ENCODE data around the gene AJUBA. TPM values are rescaled to one million over a fixed set of nuclear protein-coding genes. Genes with fewer than 3 reads are reported as not detected.
"Not testable (repeated sequence)": the region's sequence is repeated elsewhere in the genome, so short reads cannot be mapped to it uniquely, and the experiment has no call there.

AJUBA gene
- total RNA-seq, 1 donor from 2014 or later = 24.8 TPM

GRCh38 chr14:22966783-22967269 is 15.5 kb downstream of the AJUBA start:
- intact Hi-C loops (cut with DNase I) = no loop called here
- no peak for DNase-seq (ENCODE audit: low spot score)
- no peak for ATAC-seq

GRCh38 chr14:22965916-22966782 is 16.2 kb downstream of the AJUBA start:
- ATAC-seq; DNase-seq (ENCODE audit: low spot score); intact Hi-C loops (cut with DNase I): not testable (repeated sequence)

- no peak for ATAC-seq
- no peak for DNase-seq (ENCODE audit: low spot score)
- intact Hi-C loops (cut with DNase I) = loop anchor here (5.0 kb wide), 1 partner anchor 1450 kb away; no protein-coding TSS in a partner anchor
Measured at GRCh38 chr14:22962061-22962676, 20.2 kb downstream of the AJUBA start.

GRCh38 chr14:22955702-22956569 is 26.4 kb downstream of the AJUBA start:
- no peak for DNase-seq (ENCODE audit: low spot score)
- no peak for ATAC-seq
- intact Hi-C loops (cut with DNase I) = no loop called here

- ATAC-seq (no peak), DNase-seq (ENCODE audit: low spot score) (no peak)
- intact Hi-C loops (cut with DNase I) = no loop called here
Measured at GRCh38 chr14:22952418-22952817, 29.9 kb downstream of the AJUBA start.

GRCh38 chr14:22951795-22952194 is 30.6 kb downstream of the AJUBA start:
- DNase-seq (ENCODE audit: low spot score); ATAC-seq; intact Hi-C loops (cut with DNase I): not testable (repeated sequence)

- no peak for ATAC-seq
Measured at GRCh38 chr14:22945642-22946041, 36.7 kb downstream of the AJUBA start.

GRCh38 chr14:22939684-22940083 is 42.7 kb downstream of the AJUBA start:
- DNase-seq (ENCODE audit: low spot score) (no peak), ATAC-seq (no peak)
- intact Hi-C loops (cut with DNase I) = no loop called here

More at GRCh38 chr14:22945642-22946041, 36.7 kb downstream of the AJUBA start:
- DNase-seq (ENCODE audit: low spot score) = no peak
- intact Hi-C loops (cut with DNase I) = no loop called here

- intact Hi-C loops (cut with DNase I) = no loop called here
Measured at GRCh38 chr14:22935156-22935555, 47.2 kb downstream of the AJUBA start.

GRCh38 chr14:22932146-22932545 is 50.2 kb downstream of the AJUBA start:
- no peak for DNase-seq (ENCODE audit: low spot score)
- intact Hi-C loops (cut with DNase I) = no loop called here
- no peak for ATAC-seq

More at GRCh38 chr14:22935156-22935555, 47.2 kb downstream of the AJUBA start:
- ATAC-seq = no peak
- DNase-seq (ENCODE audit: low spot score) = no peak

GRCh38 chr14:22929961-22930364 is 52.4 kb downstream of the AJUBA start:
- DNase-seq (ENCODE audit: low spot score) (no peak), ATAC-seq (no peak)
- intact Hi-C loops (cut with DNase I) = loop anchor here (2.0 kb wide), 1 partner anchor 53 kb away; the partner anchor contains the start of gene AJUBA

GRCh38 chr14:22929104-22929960 is 53.0 kb downstream of the AJUBA start, which contains the start of gene PRMT5:
Gene PRMT5 (minus strand): TSS chr14:22929376. CDS start chr14:22929361, 15 bp downstream.
- ATAC-seq (peak; percentile 98), DNase-seq (ENCODE audit: low spot score) (peak; percentile 99)
- intact Hi-C loops (cut with DNase I) = no loop called here

GRCh38 chr14:22928237-22929103 is 53.9 kb downstream of the AJUBA start:
- no peak for DNase-seq (ENCODE audit: low spot score)
- intact Hi-C loops (cut with DNase I) = no loop called here
- no peak for ATAC-seq

GRCh38 chr14:22926316-22926715 is 56.0 kb downstream of the AJUBA start:
- ATAC-seq (no peak), DNase-seq (ENCODE audit: low spot score) (no peak)
- intact Hi-C loops (cut with DNase I) = no loop called here

- intact Hi-C loops (cut with DNase I) = no loop called here
Measured at GRCh38 chr14:22925513-22925912, 56.8 kb downstream of the AJUBA start.

GRCh38 chr14:22923746-22924145 is 58.6 kb downstream of the AJUBA start:
- no peak for ATAC-seq
- DNase-seq (ENCODE audit: low spot score) = no peak
- intact Hi-C loops (cut with DNase I) = no loop called here

More at GRCh38 chr14:22925513-22925912, 56.8 kb downstream of the AJUBA start:
- no peak for DNase-seq (ENCODE audit: low spot score)
- ATAC-seq = no peak

GRCh38 chr14:22922294-22922693 is 60.1 kb downstream of the AJUBA start:
- intact Hi-C loops (cut with DNase I) = no loop called here
- DNase-seq (ENCODE audit: low spot score) (no peak), ATAC-seq (no peak)
